ENCODE measurements around the gene CRLF1. TPM values are rescaled to one million over a fixed set of nuclear protein-coding genes. Genes with fewer than 3 reads are reported as not detected.

Gene CRLF1
- total and polyA plus RNA-seq, 2 of the 8 experiments (the other 6 are each of a cell fraction or from before 2014, with no cell fraction given), result 7.2 to 10.3 TPM

GRCh38 chr19:18603255-18603957 is 3.2 kb downstream of the CRLF1 start:
- Histone ChIP-seq H3K9me3 (ENCODE audit: insufficient read depth in 2 of 2, low read depth in 1 of 2, low read length in 1 of 2) (no peaks in the 10 kb centered on the region), H3K36me3 (ENCODE audit: control insufficient read depth in 2 of 4, insufficient read depth in 4 of 4, low read length in 3 of 4) (peaks cover 0 to 14% (median 0%) of the 10 kb centered on the region in 4 experiments; a peak in 1 of 8 replicates), H4K5ac (ENCODE audit: insufficient read length, low read depth, low read length) (no peak overlapping the region), H2AK5ac (ENCODE audit: low read depth, low read length) (no peak overlapping the region; the same call in 1 of the 2 replicates), H2BK20ac (ENCODE audit: low read length) (no peak overlapping the region; the same call in 1 of the 2 replicates), H3K79me1 (ENCODE audit: low read depth, low read length) (no peaks in the 10 kb centered on the region), H4K91ac (replicated peaks; ENCODE audit: insufficient read length, low read length) (peak overlapping the region; percentile 80), H3K4me3 (ENCODE audit: extremely low read depth in 1 of 4, insufficient read depth in 2 of 4, low read depth in 3 of 4, low read length in 4 of 4) (peak overlapping the region in 3 of 4 experiments; percentile 26 to 53 (median 36); a peak in 5 of 8 replicates), H3K9ac (replicated peaks in 1 of 4; ENCODE audit: extremely low read depth in 1 of 4, low read depth in 3 of 4, low read length in 3 of 4) (no peak overlapping the region), H2BK5ac (ENCODE audit: low read depth, low read length) (no peak overlapping the region), H3K79me2 (ENCODE audit: control insufficient read depth in 1 of 2, insufficient read depth in 2 of 2, low read length in 2 of 2) (no peaks in the 10 kb centered on the region), H3K14ac (ENCODE audit: insufficient read length) (no peak overlapping the region), H2AFZ (ENCODE audit: low read length) (no peak overlapping the region), H2BK15ac (ENCODE audit: low read length) (no peak overlapping the region), H3K4me1 (replicated peaks in 1 of 4; ENCODE audit: control insufficient read depth in 3 of 4, insufficient read depth in 4 of 4, low read length in 3 of 4) (peaks cover 10 to 31% (median 23%) of the 10 kb centered on the region in 4 experiments), H3K4ac (replicated peaks; ENCODE audit: insufficient read length, low read depth, low read length) (peak overlapping the region; percentile 46), H2BK12ac (ENCODE audit: low read depth, low read length) (peak overlapping the region; percentile 84; the same call in 1 of the 2 replicates), H3K23me2 (ENCODE audit: low read depth, low read length) (peaks cover 6% of the 10 kb centered on the region; the same call in 1 of the 2 replicates), H2BK120ac (replicated peaks; ENCODE audit: low read depth, low read length) (no peak overlapping the region), H3K23ac (ENCODE audit: insufficient read length) (no peak overlapping the region), H3K4me2 (ENCODE audit: insufficient read depth in 1 of 2, low read depth in 2 of 2, low read length in 2 of 2) (peak overlapping the region; percentile 63 to 83), H4K8ac (ENCODE audit: extremely low read depth, insufficient read depth, low read length) (peak overlapping the region; percentile 39), H4K20me1 (replicated peaks in 1 of 2; ENCODE audit: control insufficient read depth in 1 of 2, insufficient read depth in 2 of 2, low read length in 2 of 2) (peaks cover 0 to 11% of the 10 kb centered on the region in 2 experiments), H3K27me3 (replicated peaks in 1 of 4; ENCODE audit: control insufficient read depth in 3 of 4, extremely low read depth in 1 of 4, insufficient read depth in 3 of 4, low read length in 3 of 4) (peaks cover 53 to 69% (median 66%) of the 10 kb centered on the region in 4 experiments), H3K27ac (ENCODE audit: low read depth, low read length) (no peak overlapping the region), H3K56ac (replicated peaks; ENCODE audit: insufficient read length, low read depth, low read length) (no peak overlapping the region), H3K18ac (ENCODE audit: extremely low read depth, low read length) (peak overlapping the region; percentile 97)
- DNase-seq (ENCODE audit: low read depth in 1 of 2, low spot score in 2 of 2) (peak in 1 of 2 experiments; percentile 74), FAIRE-seq (no peak)
- 8% methylated on average over 16 of the region's 32 CpGs; no CpG with 5 or more reads in 1 of the 2 experiments for WGBS, 2 experiments (ENCODE audit: extremely low coverage in 1 of 2, insufficient coverage in 1 of 2, insufficient read length in 1 of 2, insufficient replicate concordance in 2 of 2, low coverage in 1 of 2, low lambda C conversion rate in 2 of 2, missing lambda C conversion rate in 1 of 2)
- CTCF ChIA-PET (ENCODE audit: partially characterized antibody), result interaction anchor here (1.1 to 3.5 kb wide), 7 partner anchors 10 to 137 kb away, joined by 3 to 31 read pairs (median 5); partner anchors contain the start of gene REX1BD
- POLR2A ChIA-PET (ENCODE audit: partially characterized antibody), result interaction anchor here (0.5 to 3.3 kb wide), 5 partner anchors 10 to 1164 kb away, joined by 3 to 23 read pairs (median 6); partner anchors contain the start of genes REX1BD and UBA52
- TF ChIP-seq PHF8 (conservative IDR thresholded peaks at IDR 0.05; ENCODE audit: low read depth, low read length) (no peak), CTBP2 (IDR thresholded peaks at IDR 0.05; ENCODE audit: borderline replicate concordance, insufficient read depth, insufficient read length, low read length) (no peak), KDM1A (IDR thresholded peaks at IDR 0.05; ENCODE audit: borderline replicate concordance, low read length) (peak; percentile 87; the same call in 1 of the 2 replicates), HDAC2 (IDR thresholded peaks at IDR 0.05; ENCODE audit: borderline replicate concordance in 1 of 2, low read depth in 2 of 2, low read length in 2 of 2) (peak in 1 of 2 experiments; percentile 54; a peak in 1 of 4 replicates), CTCF (IDR thresholded peaks at IDR 0.05; ENCODE audit: control extremely low read depth in 1 of 3, insufficient read depth in 1 of 3, low read depth in 1 of 3, low read length in 3 of 3) (peak in 2 of 3 experiments; percentile 45 to 51; a peak in 3 of 4 replicates), RAD21 (IDR thresholded peaks at IDR 0.05 in 1 of 2, conservative IDR thresholded peaks at IDR 0.05 in 1 of 2; ENCODE audit: low read depth in 2 of 2, low read length in 2 of 2) (peak in 1 of 2 experiments; percentile 30; a peak in 1 of 4 replicates)

Measured in H1 (cell line).